IPS-NIHi11 (cell line): ENCODE results near the gene MAN1A2.
A peak's percentile ranks its signal among the peaks of the same experiment; 100 is the strongest.

ENCODE experiments used
- DNase-seq: peaks from one replicate; pipeline ENCODE4 v3.0.0; 2012; ENCODE audit warnings: mixed read lengths, low spot score

Gene MAN1A2

DNA sequence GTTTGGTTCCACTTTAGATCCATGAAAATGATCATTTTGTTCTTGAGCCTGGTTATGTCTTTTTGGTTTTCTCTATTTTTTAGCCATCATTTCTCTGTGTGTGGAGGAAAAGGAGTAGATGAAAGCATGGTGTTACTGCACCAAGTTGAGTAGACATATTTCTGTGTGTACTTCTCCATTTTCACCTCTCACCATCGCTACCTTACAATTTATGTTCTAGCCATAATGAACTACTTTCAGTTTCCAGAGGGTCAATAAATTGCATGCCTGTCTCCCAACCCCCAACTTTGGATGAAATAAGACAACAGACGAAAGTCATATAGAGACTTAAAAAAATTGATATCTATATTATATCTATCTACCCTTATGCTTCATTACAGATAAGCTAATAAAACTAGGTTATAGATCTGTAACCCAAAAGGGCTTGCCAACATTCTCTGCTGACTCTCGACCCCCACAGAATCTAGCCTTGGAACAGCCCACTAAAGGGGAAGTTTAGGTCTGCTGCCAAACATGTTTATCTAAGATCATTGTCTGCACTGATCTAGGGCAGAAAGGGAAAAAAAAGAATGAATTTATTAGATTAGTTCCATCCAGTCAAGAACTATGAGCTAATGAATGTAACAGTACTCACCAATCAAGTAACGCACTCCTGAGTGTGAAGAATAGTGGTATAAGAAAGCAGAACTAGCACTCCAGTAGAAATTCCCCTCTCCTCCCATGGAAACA lies 7.5 kb upstream of the MAN1A2 start:
- no peak for DNase-seq

DNA sequence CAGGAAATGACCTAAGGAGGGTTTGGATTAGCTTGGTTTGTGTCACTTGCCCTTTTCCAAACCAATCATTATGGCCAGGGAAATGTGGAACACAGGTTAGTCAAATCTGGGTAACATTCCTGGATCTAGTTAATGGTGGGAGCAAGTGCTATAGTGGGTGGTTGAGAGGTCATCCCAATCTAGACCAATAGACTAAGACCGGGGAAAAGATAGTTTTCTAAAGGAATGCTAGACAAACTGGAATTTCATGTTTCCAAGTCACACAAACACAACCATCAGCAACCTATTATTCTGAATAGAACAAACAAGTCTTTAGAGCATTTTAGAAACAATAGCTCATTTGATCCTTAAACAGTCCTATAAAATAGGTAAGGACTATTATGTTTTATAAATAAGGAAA lies 4.3 kb upstream of the MAN1A2 start:
- no peak for DNase-seq

DNA sequence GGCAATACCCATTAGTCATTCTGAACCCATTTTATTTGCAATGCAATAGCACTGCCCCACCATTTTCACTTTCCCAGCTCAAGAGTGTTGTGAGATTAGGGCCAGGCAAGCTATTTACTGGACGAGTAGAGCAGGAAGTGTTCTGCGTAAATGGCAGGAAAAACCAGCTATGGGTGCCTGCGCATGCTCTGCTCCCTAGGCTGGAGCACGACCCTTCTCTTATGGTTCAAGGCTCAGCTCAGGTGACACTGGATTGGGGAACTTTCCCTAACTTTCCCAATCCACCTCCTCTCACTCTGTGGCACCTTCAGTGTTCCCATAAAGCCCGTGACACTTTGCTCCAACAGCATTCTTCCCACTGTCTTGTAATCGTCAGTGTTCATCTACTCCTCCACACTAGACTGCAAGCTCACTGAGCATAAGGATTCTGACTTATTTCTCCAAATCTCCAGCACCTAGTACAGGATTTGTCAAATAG lies 3.6 kb upstream of the MAN1A2 start:
- DNase-seq = no peak

DNA sequence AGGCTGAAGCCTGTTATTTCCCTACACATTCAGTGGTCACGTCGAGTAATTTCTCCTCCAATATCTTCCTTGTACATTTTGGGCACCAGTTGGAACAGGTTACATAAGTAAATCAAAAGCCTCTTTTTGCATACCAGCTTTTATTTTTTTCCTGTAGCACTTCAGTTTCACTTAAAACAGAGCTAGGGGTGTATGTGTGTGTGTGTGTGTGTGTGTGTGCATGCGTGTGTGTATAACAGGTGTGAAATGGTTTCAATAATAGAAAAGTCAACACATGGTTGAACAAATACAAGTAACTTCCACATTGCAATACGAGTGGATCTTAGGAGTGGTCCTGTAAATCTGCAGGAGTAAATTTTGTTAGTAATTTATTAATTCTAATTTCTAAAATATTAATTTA lies 3.0 kb upstream of the MAN1A2 start:
- no peak for DNase-seq

DNA sequence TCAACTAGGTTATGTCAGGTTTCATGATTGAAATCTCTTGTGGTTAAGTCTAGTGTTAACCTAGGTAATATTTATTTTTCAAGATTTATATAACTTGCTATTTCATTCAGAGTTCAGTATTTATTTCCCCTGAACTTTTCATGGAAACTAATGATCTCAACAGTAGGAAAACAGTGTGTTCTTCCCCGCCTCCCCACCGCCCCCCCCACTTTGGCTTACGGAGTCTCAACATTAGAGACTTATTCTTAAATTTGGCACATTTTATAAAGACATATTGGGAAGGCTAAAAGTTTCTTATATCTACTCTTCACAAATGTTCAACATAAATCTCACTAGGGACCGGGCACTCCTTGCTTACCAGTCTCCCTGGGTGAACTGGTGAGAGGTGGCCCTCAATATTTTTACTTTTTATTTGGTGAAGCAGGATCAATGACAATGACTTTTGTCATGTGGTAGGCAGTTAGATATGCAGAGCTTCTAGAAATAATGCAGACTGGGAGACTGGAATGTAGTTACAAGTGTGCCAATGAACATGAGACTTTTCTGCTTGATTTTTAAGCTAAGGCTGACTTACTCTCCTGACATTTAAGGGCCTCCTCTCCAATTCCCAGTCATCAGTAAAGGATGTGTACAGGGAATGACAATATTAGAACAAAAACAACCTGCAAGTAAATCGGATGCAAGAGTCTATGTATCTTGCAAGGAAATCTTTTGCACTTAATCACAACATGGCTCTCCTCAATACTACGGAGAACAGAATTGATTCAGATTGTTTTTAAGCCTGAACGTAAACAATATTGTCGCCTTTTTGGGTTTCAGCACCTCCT lies 1.7 kb upstream of the MAN1A2 start:
- DNase-seq = no peak

DNA sequence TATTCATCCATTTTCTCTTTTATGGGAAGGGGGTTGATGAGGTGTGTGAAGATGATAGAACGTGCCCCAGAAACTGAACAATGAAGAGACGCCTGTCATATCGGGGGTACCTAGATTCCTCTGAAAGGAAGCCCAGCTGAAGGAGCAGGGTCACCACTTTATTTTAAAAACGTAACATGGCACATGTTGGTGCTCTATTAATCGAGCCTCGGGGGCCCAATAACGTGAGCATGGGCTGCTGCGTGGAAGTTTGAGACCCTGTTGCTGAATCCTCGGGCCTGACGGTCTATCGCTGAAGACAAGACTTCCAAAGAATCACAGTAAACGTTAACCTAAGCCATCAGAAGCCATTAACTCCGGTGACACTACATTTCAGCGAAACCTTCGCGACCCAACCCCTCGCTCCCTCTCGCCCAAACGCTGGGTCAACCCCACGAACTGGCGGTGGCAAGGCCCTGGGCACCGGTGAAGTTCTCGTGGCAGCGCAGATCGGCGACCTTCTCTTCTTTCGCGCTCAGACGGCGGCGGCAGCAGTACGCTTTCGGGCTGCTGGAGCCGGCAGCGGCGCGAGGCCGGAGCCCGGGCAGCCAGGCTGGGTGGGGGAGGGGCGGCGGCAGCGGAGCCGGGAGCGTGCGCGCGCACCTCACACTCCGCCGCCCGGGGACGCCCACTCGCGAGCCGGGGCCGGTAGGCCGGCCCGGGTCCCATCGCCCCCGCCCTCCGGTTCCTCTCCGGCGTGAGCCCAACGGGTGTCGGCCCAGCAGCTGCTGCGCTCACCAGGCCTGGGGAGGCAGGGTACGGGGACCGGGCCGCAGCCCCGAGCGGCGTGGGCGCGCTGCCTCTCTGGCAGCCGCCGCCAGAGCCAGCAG lies 838 bp upstream of the MAN1A2 start:
- peak; percentile 93 for DNase-seq

DNA sequence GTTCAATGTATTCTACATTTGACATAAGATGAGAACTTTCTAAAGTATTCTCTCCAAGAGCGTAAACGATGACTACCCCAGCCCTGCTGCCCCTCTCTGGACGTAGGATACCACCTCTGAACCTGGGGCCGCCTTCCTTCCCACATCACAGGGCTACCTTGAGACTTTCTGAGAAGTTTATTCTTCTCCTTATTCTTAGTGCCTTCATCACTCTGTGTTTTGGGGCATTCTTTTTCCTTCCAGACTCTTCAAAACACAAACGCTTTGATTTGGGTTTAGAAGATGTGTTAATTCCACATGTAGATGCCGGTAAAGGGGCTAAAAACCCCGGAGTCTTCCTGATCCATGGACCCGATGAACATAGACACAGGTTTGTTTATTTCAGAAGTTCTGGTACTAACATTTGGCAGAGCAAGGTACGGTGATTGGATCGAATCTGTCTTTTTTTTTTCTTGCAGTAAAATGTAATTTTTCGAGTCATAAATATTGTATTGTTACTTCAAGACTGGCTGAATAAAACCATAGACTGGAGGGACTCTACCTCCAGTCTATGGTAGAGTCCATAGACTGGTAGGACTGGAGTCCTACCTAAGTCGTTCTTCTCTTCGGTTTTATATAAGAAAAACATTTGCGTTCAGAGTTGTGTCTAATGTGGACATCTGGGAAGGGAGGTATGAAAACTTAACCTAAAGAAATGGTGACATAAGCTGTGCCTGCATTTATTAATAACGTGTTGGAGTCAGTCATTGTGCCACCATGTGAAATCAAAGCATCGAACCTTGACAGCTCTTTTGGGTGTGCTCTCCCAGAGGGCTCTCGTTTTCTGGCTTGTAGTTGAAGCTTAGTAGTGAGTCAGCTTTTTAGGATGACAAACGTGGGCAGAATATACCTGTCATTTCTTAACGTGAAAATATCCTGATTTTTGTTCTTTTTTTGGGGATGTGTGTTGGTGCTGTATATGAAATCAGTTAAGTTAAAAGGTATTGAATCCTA lies 1.2 kb downstream of the MAN1A2 start:
- DNase-seq = no peak

DNA sequence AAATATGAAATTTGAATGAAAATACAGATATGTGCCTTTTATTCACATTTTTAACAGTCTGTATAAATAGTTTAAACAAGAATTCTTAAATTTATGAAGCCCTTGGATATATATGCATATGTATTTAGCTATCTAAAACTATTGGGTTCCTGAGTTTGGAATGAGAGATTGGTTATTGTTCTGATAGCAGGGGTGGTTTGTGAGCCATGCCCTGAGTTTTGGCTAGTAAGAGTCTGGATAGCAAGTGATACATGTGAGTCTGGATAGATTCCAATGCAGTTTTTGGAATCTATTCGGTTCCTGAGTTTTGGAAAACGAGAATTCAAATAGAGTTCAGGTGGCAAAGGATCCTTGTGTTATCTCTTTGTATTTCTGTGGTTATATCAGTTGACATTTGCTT lies 2.8 kb downstream of the MAN1A2 start:
- DNase-seq = no peak

DNA sequence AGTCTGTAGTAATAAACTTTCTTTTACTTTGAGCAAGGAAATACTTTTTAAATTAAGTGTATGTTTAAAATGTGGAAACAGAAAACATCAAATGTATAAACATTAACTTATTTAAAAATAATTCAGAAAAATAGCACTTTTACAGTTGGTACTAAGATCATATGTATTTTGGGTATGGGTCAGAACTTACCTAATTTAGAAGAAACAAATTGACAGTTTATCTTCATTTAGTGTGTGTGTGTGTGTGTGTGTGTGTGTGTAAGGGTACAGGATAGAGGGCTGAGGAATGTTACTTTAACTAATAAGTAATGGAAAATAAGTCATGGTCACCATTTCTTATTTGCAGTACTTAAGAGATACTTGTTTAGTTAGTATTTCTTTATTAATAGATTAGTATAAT lies 3.3 kb downstream of the MAN1A2 start:
- no peak for DNase-seq

DNA sequence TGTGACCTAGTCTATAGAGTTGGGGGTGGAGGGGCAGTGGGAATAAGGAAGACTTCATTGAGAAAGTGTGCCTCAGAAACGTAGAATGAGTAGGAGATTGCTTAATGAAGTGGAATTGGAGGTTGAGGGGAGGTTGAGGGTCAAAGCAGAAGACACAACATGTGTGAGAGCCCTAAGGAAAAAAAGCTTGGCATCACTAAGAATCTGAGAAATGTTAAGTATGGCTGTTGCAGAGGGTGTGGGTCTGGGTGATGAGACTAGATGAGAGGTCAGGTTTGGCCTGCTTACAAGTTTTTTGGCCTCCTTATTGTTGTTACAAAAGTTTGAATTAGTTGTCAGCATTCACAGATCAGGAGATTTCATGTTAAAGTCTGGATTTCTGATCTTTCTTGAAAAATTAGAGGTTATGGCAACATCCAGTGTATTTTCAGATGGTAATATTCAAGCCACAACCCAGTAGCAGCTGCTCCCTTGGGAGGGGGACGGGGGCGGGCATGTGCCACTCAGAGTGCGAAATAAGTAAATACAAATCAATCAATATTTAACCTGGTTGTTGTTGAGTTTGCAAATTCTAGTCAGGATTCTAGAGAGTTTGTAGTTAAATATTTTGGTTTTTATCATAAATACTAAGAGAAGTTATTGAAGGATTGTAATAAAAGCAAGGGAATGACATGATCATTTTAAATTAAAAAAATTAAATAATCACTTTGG lies 4.3 kb downstream of the MAN1A2 start:
- no peak for DNase-seq

DNA sequence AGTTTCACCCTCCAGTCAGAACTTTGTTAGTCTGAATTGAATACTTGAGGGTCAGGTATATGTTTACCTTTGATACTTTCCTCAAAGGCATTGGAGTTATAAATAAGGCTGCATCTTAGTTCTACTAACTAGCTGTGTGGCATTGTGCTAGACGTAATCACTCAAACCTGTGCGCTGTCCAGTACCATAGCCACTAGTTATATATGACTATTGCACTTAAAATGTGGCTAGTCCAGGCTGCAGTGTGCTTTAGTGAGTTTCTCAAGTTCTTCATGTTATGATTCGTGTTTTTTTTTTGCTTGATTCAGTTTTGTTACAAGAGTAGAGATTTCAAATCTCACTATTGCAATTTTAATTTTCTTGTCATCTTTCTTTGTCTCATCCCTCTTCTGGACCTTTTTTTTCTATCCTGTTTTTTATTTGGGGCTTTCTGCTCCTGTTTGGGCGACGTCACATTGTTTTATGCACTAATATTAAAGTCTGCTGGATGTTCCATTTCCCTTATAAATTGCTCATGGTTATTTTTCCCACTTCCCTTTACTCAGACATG lies 5.7 kb downstream of the MAN1A2 start:
- DNase-seq = no peak

DNA sequence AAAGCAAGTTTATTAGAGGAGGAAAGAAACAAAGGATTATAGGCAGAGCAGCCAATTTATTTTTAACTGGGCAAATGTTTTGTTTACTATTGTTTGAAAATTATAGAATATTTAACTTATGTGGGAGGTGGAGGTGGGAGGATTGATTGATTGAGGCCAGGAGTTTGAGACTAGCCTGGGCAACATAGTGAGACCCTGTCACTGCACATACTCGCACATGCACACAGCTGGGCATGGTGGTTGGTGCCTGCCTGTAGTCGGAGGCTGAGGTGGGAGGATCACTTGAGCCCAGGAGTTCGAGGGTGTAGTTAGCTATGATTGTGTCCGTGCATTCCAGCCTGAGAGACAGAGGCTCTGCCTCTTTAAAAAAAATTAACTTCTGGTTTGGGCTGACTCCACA lies 6.7 kb downstream of the MAN1A2 start:
- DNase-seq = no peak

DNA sequence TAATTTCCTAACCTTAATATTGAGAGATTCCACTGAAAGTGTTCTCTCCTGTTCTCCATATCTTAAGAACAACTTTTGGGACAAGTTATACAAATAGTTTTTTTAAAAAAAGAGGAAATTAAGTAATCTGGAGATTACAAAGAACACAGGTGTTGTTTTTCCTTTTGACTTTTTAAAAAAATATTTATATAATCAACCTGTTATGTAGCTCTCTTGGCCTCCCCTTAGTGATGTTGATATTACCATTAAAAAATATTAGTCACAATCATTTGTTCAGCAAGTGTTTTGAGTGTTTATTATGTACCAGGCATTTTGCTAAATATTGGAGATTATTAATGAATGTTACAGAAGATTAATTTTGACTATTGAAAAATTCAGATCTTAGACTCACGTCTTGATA lies 8.1 kb downstream of the MAN1A2 start:
- no peak for DNase-seq

DNA sequence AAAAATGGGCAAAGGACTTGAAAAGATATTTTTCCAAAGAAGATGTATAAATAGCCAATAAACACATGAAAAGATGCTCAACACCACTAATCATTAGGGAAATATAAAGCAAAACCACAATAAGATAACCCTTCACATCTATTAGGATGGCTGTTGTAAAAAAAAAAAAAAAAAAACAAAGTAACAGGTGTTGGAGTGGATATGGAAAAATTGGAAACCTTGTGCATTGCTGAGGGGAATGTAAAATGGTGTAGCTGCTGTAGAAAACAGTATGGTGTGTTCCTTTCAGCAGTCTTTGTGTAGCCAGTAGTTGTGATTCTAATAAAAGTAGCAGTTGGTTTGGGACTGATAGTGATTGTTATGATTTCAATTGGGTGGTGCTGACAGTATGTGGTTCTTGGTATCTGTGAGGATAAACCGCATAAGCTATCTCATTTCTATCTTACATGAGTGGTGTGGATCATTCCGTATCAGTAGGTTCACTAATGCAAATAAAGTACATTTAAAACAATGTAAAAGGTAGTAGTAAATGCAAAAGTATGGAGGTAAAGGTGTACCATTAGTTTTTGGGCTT lies 19.9 kb downstream of the MAN1A2 start:
- DNase-seq = no peak

DNA sequence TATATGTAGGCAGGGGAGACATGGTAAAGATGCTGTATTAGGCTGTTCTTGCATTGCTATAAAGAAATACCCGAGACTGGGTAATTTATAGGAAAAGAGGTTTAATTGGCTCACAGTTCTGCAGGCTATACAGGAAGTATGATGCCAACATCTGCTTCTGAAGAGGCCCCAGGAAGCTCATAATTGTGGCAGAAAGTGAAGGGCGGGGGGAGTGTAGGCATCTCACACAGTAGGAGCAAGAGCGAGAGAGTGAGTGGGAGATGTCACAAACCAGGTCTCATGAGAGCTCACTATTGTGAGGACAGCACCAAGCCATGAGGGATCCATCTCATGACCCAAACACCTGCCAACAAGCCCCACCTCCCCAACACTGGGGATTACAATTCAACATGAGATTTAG lies 21.1 kb downstream of the MAN1A2 start:
- no peak for DNase-seq

DNA sequence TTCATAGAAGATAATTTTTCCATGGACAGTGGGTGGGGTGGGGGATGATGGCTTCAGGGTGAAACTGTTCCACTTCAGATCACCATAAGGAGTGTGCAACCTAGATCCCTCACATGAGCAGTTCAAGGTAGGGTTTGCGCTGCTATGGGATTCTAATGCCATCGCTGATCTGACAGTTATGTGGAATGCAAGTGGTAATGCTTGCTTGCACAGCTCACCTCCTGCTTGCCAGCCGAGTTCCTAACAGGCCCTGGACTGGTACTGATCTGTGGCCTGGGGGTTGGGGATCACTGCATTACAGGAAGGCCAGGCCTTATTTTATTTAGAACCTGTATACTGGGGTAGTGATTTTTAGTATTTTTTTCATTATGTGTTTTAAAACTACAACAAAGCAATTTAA lies 22.0 kb downstream of the MAN1A2 start:
- no peak for DNase-seq

DNA sequence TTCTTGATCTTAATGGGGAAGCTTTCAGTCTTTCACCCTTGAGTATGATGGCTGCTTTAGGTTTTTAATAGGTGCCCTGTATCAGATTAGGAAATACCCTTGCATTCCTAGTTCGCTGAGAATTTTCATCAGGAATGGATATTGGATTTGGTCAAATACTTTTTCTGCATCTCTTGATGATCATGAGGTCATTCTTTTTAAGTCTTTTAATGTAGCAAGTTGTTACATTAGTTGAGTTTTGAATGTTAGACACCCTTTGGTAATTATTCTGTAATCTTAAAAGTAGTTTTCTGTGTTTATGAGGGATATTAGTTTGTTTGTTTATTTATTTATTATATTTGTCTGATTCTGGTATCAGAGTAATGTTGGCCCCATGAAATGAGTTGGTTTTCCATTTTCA lies 22.5 kb downstream of the MAN1A2 start:
- DNase-seq = no peak

DNA sequence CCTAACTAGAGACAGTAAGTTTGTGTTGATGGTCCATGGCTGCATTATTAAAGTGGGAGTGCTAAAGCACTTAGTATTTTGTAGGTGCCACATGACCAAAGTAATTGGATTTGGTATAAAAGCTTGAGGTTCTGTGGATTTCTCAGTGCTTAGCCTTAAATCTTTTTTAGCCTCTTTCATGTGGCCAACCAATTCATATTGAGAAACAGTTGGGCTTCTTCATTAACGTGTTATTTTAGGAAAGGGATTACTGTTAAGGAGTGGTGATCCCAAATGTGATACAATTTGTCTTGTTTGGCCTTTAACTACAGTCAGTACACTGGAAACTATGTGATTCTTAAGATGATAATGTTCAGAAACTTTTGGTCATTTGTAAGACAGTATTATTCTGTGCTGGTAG lies 25.5 kb downstream of the MAN1A2 start:
- DNase-seq = no peak

DNA sequence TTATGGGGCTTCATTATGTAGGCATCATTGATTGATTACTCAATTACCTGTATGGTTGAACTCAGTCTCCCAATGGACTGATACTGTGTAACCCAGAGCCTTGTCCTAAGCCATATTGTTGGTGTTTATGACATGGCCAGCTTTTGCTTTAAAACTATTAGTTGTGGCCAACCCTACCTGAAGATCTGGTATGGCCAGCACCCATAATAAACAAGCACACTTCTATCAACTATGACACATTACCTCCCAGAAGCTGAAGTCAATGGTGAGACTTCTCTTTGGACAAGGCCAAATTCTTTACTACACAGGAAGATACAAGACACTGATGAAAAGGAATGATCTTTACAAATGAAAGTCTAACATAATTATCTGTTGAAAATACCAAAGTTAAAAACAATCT lies 28.8 kb downstream of the MAN1A2 start:
- no peak for DNase-seq

DNA sequence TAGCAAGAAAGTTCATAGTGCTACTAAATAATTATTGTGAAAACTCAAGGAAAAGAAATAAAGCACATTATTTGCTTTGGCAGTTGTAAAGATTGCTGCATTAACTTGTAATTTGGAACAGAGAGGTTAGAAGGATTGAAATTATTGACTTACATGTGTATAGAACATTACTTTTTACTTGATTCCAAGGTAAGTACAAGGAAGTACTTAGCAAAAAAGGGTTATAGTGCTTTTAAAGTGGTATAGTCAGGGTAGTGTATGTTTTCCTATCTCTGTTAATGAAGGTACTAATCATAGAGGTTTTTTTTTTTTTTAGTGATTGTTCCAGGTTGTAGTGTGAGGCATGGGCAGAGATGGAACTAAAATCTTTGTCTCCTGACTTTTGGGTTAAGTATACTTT lies 29.4 kb downstream of the MAN1A2 start:
- DNase-seq = no peak
